ENCODE measurements around the gene LTBR.
A peak's percentile ranks its signal among the peaks of the same experiment; 100 is the strongest.

Gene LTBR

GRCh38 chr12:6384499-6385436, 806 bp downstream of the LTBR start:
- Histone ChIP-seq H3K27ac (ENCODE audit: insufficient read depth in 1 of 2, low read depth in 1 of 2, low read length in 2 of 2, poor library complexity in 1 of 2, severe bottlenecking in 2 of 2) (peak overlapping the region; percentile 68 to 83), H3K36me3 (ENCODE audit: control insufficient read depth in 4 of 4, insufficient read depth in 4 of 4, low read length in 3 of 4) (peaks cover 0 to 40% (median 25%) of the 10 kb centered on the region in 4 experiments), H3K9me3 (ENCODE audit: control extremely low read depth in 1 of 5, control insufficient read depth in 4 of 5, insufficient read depth in 2 of 5, low read depth in 1 of 5, low read length in 4 of 5) (no peaks in the 10 kb centered on the region), H3K4me1 (ENCODE audit: control extremely low read depth in 1 of 4, control insufficient read depth in 4 of 4, insufficient read depth in 4 of 4, low read length in 3 of 4) (peaks cover 0 to 37% (median 27%) of the 10 kb centered on the region in 4 experiments), H3K27me3 (replicated peaks in 2 of 5; ENCODE audit: control insufficient read depth in 4 of 5, insufficient read depth in 5 of 5, low read length in 4 of 5) (no peaks in the 10 kb centered on the region), H3K4me3 (ENCODE audit: control insufficient read depth in 1 of 7, extremely low read depth in 1 of 7, insufficient read depth in 4 of 7, low read depth in 2 of 7, low read length in 6 of 7) (peak overlapping the region in 6 of 7 experiments; percentile 47 to 76 (median 71))
- ChIA-PET CTCF (interaction anchor here (1.1 to 3.7 kb wide), 3 partner anchors 15 to 49 kb away, joined by 3 to 23 read pairs (median 4); no protein-coding TSS in a partner anchor), POLR2A (no interaction called here)
- DNase-seq = no peak
- 72% methylated on average over 25 of the region's 36 CpGs for WGBS (ENCODE audit: insufficient coverage)

- Histone ChIP-seq H3K27me3 (replicated peaks in 2 of 5; ENCODE audit: control insufficient read depth in 4 of 5, insufficient read depth in 5 of 5, low read length in 4 of 5) (no peaks in the 10 kb centered on the region), H3K36me3 (ENCODE audit: control insufficient read depth in 4 of 4, insufficient read depth in 4 of 4, low read length in 3 of 4) (peaks cover 0 to 52% (median 31%) of the 10 kb centered on the region in 4 experiments), H3K4me3 (ENCODE audit: control insufficient read depth in 1 of 7, extremely low read depth in 1 of 7, insufficient read depth in 4 of 7, low read depth in 2 of 7, low read length in 6 of 7) (no peak overlapping the region), H3K27ac (ENCODE audit: insufficient read depth in 1 of 2, low read depth in 1 of 2, low read length in 2 of 2, poor library complexity in 1 of 2, severe bottlenecking in 2 of 2) (no peak overlapping the region), H3K4me1 (ENCODE audit: control extremely low read depth in 1 of 4, control insufficient read depth in 4 of 4, insufficient read depth in 4 of 4, low read length in 3 of 4) (peaks cover 0 to 37% (median 27%) of the 10 kb centered on the region in 4 experiments), H3K9me3 (ENCODE audit: control extremely low read depth in 1 of 5, control insufficient read depth in 4 of 5, insufficient read depth in 2 of 5, low read depth in 1 of 5, low read length in 4 of 5) (no peaks in the 10 kb centered on the region)
- CTCF ChIA-PET = interaction anchor here (1.4 kb wide), 1 partner anchor 60 kb away, joined by 6 read pairs; no protein-coding TSS in a partner anchor
- WGBS (ENCODE audit: insufficient coverage) = 100% methylated on average over 7 of the region's 11 CpGs
- no peak for DNase-seq
- POLR2A ChIA-PET = interaction anchor here (0.6 kb wide), 1 partner anchor 8 kb away, joined by 3 read pairs; no protein-coding TSS in a partner anchor
Observed at GRCh38 chr12:6386038-6386437, 2.1 kb downstream of the LTBR start.

- WGBS (ENCODE audit: insufficient coverage) = no CpG with 5 or more reads among the region's 1 CpG
- no peaks in the 10 kb centered on the region for H3K9me3 ChIP-seq (ENCODE audit: control extremely low read depth in 1 of 5, control insufficient read depth in 4 of 5, insufficient read depth in 2 of 5, low read depth in 1 of 5, low read length in 4 of 5)
- ChIA-PET POLR2A (interaction anchor here (0.6 kb wide), 1 partner anchor 8 kb away, joined by 3 read pairs; no protein-coding TSS in a partner anchor), CTCF (interaction anchor here (1.4 kb wide), 1 partner anchor 60 kb away, joined by 6 read pairs; no protein-coding TSS in a partner anchor)
- H3K27ac ChIP-seq (ENCODE audit: insufficient read depth in 1 of 2, low read depth in 1 of 2, low read length in 2 of 2, poor library complexity in 1 of 2, severe bottlenecking in 2 of 2) = no peak overlapping the region
- H3K27me3 ChIP-seq (replicated peaks in 2 of 5; ENCODE audit: control insufficient read depth in 4 of 5, insufficient read depth in 5 of 5, low read length in 4 of 5) = no peaks in the 10 kb centered on the region
- H3K4me3 ChIP-seq (ENCODE audit: control insufficient read depth in 1 of 7, extremely low read depth in 1 of 7, insufficient read depth in 4 of 7, low read depth in 2 of 7, low read length in 6 of 7) = no peak overlapping the region
- no peak for DNase-seq
- H3K36me3 ChIP-seq (ENCODE audit: control insufficient read depth in 4 of 4, insufficient read depth in 4 of 4, low read length in 3 of 4) = peaks cover 0 to 57% (median 33%) of the 10 kb centered on the region in 4 experiments
- peaks cover 0 to 37% (median 27%) of the 10 kb centered on the region in 4 experiments for H3K4me1 ChIP-seq (ENCODE audit: control extremely low read depth in 1 of 4, control insufficient read depth in 4 of 4, insufficient read depth in 4 of 4, low read length in 3 of 4)
Observed at GRCh38 chr12:6386491-6386890, 2.5 kb downstream of the LTBR start.

- 90% methylated on average over 5 of the region's 7 CpGs for WGBS (ENCODE audit: insufficient coverage)
- Histone ChIP-seq H3K4me1 (ENCODE audit: control extremely low read depth in 1 of 4, control insufficient read depth in 4 of 4, insufficient read depth in 4 of 4, low read length in 3 of 4) (peaks cover 0 to 36% (median 27%) of the 10 kb centered on the region in 4 experiments), H3K9me3 (ENCODE audit: control extremely low read depth in 1 of 5, control insufficient read depth in 4 of 5, insufficient read depth in 2 of 5, low read depth in 1 of 5, low read length in 4 of 5) (no peaks in the 10 kb centered on the region), H3K27me3 (replicated peaks in 2 of 5; ENCODE audit: control insufficient read depth in 4 of 5, insufficient read depth in 5 of 5, low read length in 4 of 5) (no peaks in the 10 kb centered on the region), H3K27ac (ENCODE audit: insufficient read depth in 1 of 2, low read depth in 1 of 2, low read length in 2 of 2, poor library complexity in 1 of 2, severe bottlenecking in 2 of 2) (peak overlapping the region in 1 of 2 experiments; percentile 26), H3K36me3 (ENCODE audit: control insufficient read depth in 4 of 4, insufficient read depth in 4 of 4, low read length in 3 of 4) (peaks cover 0 to 61% (median 37%) of the 10 kb centered on the region in 4 experiments), H3K4me3 (ENCODE audit: control insufficient read depth in 1 of 7, extremely low read depth in 1 of 7, insufficient read depth in 4 of 7, low read depth in 2 of 7, low read length in 6 of 7) (no peak overlapping the region)
- CTCF ChIA-PET = interaction anchor here (1.0 to 1.9 kb wide), 4 partner anchors 20 to 64 kb away, joined by 3 to 8 read pairs (median 3); no protein-coding TSS in a partner anchor
- POLR2A ChIA-PET = interaction anchor here (1.0 kb wide), 1 partner anchor 12 kb away, joined by 4 read pairs; the partner anchor contains the start of gene SCNN1A
- DNase-seq = no peak
Observed at GRCh38 chr12:6387541-6387940, 3.6 kb downstream of the LTBR start.

- Histone ChIP-seq H3K36me3 (ENCODE audit: control insufficient read depth in 4 of 4, insufficient read depth in 4 of 4, low read length in 3 of 4) (peaks cover 0 to 61% (median 38%) of the 10 kb centered on the region in 4 experiments), H3K9me3 (ENCODE audit: control extremely low read depth in 1 of 5, control insufficient read depth in 4 of 5, insufficient read depth in 2 of 5, low read depth in 1 of 5, low read length in 4 of 5) (no peaks in the 10 kb centered on the region), H3K27me3 (replicated peaks in 2 of 5; ENCODE audit: control insufficient read depth in 4 of 5, insufficient read depth in 5 of 5, low read length in 4 of 5) (no peaks in the 10 kb centered on the region), H3K4me3 (ENCODE audit: control insufficient read depth in 1 of 7, extremely low read depth in 1 of 7, insufficient read depth in 4 of 7, low read depth in 2 of 7, low read length in 6 of 7) (no peak overlapping the region), H3K4me1 (ENCODE audit: control extremely low read depth in 1 of 4, control insufficient read depth in 4 of 4, insufficient read depth in 4 of 4, low read length in 3 of 4) (peaks cover 0 to 13% (median 4%) of the 10 kb centered on the region in 4 experiments), H3K27ac (ENCODE audit: insufficient read depth in 1 of 2, low read depth in 1 of 2, low read length in 2 of 2, poor library complexity in 1 of 2, severe bottlenecking in 2 of 2) (no peak overlapping the region)
- POLR2A ChIA-PET = no interaction called here
- DNase-seq = no peak
- WGBS (ENCODE audit: insufficient coverage) = 93% methylated on average over 12 of the region's 15 CpGs
- CTCF ChIA-PET = interaction anchor here (0.8 kb wide), 1 partner anchor 33 kb away, joined by 3 read pairs; no protein-coding TSS in a partner anchor
Observed at GRCh38 chr12:6390084-6390799, 6.3 kb downstream of the LTBR start.

GRCh38 chr12:6391013-6391412, 7.1 kb downstream of the LTBR start:
- H3K27ac ChIP-seq (ENCODE audit: insufficient read depth in 1 of 2, low read depth in 1 of 2, low read length in 2 of 2, poor library complexity in 1 of 2, severe bottlenecking in 2 of 2) = no peak overlapping the region
- H3K4me1 ChIP-seq (ENCODE audit: control extremely low read depth in 1 of 4, control insufficient read depth in 4 of 4, insufficient read depth in 4 of 4, low read length in 3 of 4) = peaks cover 0 to 7% (median 3%) of the 10 kb centered on the region in 4 experiments
- 93% methylated on average over 12 of the region's 17 CpGs for WGBS (ENCODE audit: insufficient coverage)
- no peaks in the 10 kb centered on the region for H3K27me3 ChIP-seq (replicated peaks in 2 of 5; ENCODE audit: control insufficient read depth in 4 of 5, insufficient read depth in 5 of 5, low read length in 4 of 5)
- no peaks in the 10 kb centered on the region for H3K9me3 ChIP-seq (ENCODE audit: control extremely low read depth in 1 of 5, control insufficient read depth in 4 of 5, insufficient read depth in 2 of 5, low read depth in 1 of 5, low read length in 4 of 5)
- DNase-seq = no peak
- peaks cover 0 to 60% (median 35%) of the 10 kb centered on the region in 4 experiments for H3K36me3 ChIP-seq (ENCODE audit: control insufficient read depth in 4 of 4, insufficient read depth in 4 of 4, low read length in 3 of 4)
- ChIA-PET CTCF (no interaction called here), POLR2A (no interaction called here)
- no peak overlapping the region for H3K4me3 ChIP-seq (ENCODE audit: control insufficient read depth in 1 of 7, extremely low read depth in 1 of 7, insufficient read depth in 4 of 7, low read depth in 2 of 7, low read length in 6 of 7)

Data from common myeloid progenitor, CD34-positive (primary cell).